Measurements from ENCODE around the gene CHST5. TPM values are rescaled to one million over a fixed set of nuclear protein-coding genes. Genes with fewer than 3 reads are reported as not detected.

Gene CHST5
- total and polyA plus RNA-seq, 8 donors, result 0.09 to 1.6 (median 0.65) TPM

GRCh38 chr16:75567911-75568310, 32.0 kb upstream of the CHST5 start:
- Histone ChIP-seq H3K9me3 (no peaks in the 10 kb centered on the region), H3K36me3 (peaks cover 0 to 50% of the 10 kb centered on the region in 2 donors), H3K4me1 (peaks cover 14 to 72% of the 10 kb centered on the region in 2 donors), H3K4me3 (peak overlapping the region in 1 of 2 donors; percentile 100), H3K27me3 (peaks cover 0 to 7% of the 10 kb centered on the region in 2 donors), H3K27ac (no peak overlapping the region)
- intact Hi-C loops (cut with DNase I), result no loop called here
- no peak for TF ChIP-seq CTCF (IDR thresholded peaks at IDR 0.05)
- ATAC-seq (no peak), DNase-seq (no peak)

GRCh38 chr16:75566758-75567255, 30.9 kb upstream of the CHST5 start:
- H3K9me3 ChIP-seq, result no peaks in the 10 kb centered on the region
- peaks cover 0 to 12% of the 10 kb centered on the region in 2 donors for H3K27me3 ChIP-seq
- intact Hi-C loops (cut with DNase I), result no loop called here
- peaks cover 0 to 39% of the 10 kb centered on the region in 2 donors for H3K36me3 ChIP-seq
- peak overlapping the region; percentile 43 to 82 for H3K27ac ChIP-seq
- H3K4me3 ChIP-seq, result peak overlapping the region; percentile 97 to 100
- TF ChIP-seq CTCF (IDR thresholded peaks at IDR 0.05), result no peak
- ATAC-seq (peak; percentile 18), DNase-seq (peak in 2 of 4 donors; percentile 6 to 81)
- H3K4me1 ChIP-seq, result peaks cover 14 to 61% of the 10 kb centered on the region in 2 donors

GRCh38 chr16:75566040-75566757, 30.3 kb upstream of the CHST5 start, which contains the start of gene GABARAPL2:
Gene GABARAPL2, plus strand, starts transcription at chr16:75566379. Its CDS starts 108 bp downstream, at chr16:75566487.
- ATAC-seq (peak; percentile 92), DNase-seq (peak; percentile 86 to 96 (median 88))
- Histone ChIP-seq H3K27ac (peak within 1 kb of the TSS; percentile 43 to 82), H3K36me3 (peaks cover 0 to 33% of the 10 kb centered on the region in 2 donors), H3K4me3 (peak within 1 kb of the TSS; percentile 97 to 100), H3K9me3 (no peaks in the 10 kb centered on the region), H3K4me1 (peaks cover 14 to 55% of the 10 kb centered on the region in 2 donors), H3K27me3 (peaks cover 0 to 13% of the 10 kb centered on the region in 2 donors)
- TF ChIP-seq CTCF (IDR thresholded peaks at IDR 0.05), result no peak
- intact Hi-C loops (cut with DNase I), result no loop called here

- no peaks in the 10 kb centered on the region for H3K9me3 ChIP-seq
- peak; percentile 25 for ATAC-seq
- peaks cover 0 to 28% of the 10 kb centered on the region in 2 donors for H3K36me3 ChIP-seq
- intact Hi-C loops (cut with DNase I), result no loop called here
- H3K4me3 ChIP-seq, result peak overlapping the region; percentile 97 to 100
- peaks cover 0 to 13% of the 10 kb centered on the region in 2 donors for H3K27me3 ChIP-seq
- no peak for TF ChIP-seq CTCF (IDR thresholded peaks at IDR 0.05)
- peaks cover 14 to 50% of the 10 kb centered on the region in 2 donors for H3K4me1 ChIP-seq
- H3K27ac ChIP-seq, result peak overlapping the region; percentile 43 to 82
- DNase-seq, result no peak
These were observed 29.7 kb upstream of the CHST5 start for GRCh38 chr16:75565640-75566039.

Measured in left lung (tissue), 10 donors.